Naive thymus-derived CD8-positive, alpha-beta T cell (primary cell): ENCODE measurements around the gene PCDHGA7. TPM values are rescaled to one million over a fixed set of nuclear protein-coding genes. Genes with fewer than 3 reads are reported as not detected.
"Not testable (repeated sequence)": the region's sequence is repeated elsewhere in the genome, so short reads cannot be mapped to it uniquely, and the experiment has no call there.

Experiments
- ATAC-seq, 2 donors: fragments of 150-1000 bp; cut with Tn5 transposase in 1 of 2; sonication (Bioruptor Pico), chemical (Tn5 transposase) in 1 of 2; 1 replicate in 1 of 2; 2 replicates in 1 of 2; pipeline ENCODE4 v1.10.0; 2021; ENCODE audit warnings: mild to moderate bottlenecking in 2 of 2, moderate library complexity in 2 of 2
- POLR2A ChIA-PET: fragments of 350-600 bp; sonication (Branson Sonifier 250); formaldehyde crosslinking; loops from one replicate; lab custom pipeline; 2021; ENCODE audit warnings: antibody characterized with exemption; lab: Charles Lee
- DNase-seq, 10 donors: peaks; one replicate each; pipeline versions ENCODE4 v3.0.0 to v3.0.0-alpha.2; 2020 to 2022
- H3K27ac Mint-ChIP-seq, 10 donors: one replicate each; pipeline ENCODE4 v1.8.0; 2020 to 2022; ENCODE audit warnings: mild to moderate bottlenecking in 10 of 10, mixed read lengths in 10 of 10, moderate library complexity in 4 of 10, inconsistent platforms in 1 of 10
- H3K27me3 Mint-ChIP-seq, 5 donors: one replicate each; pipeline ENCODE4 v1.8.0; 2021 to 2022; ENCODE audit warnings: mixed read lengths in 5 of 5
- H3K36me3 Mint-ChIP-seq, 3 donors: one replicate each; pipeline ENCODE4 v1.8.0; 2020 to 2022; ENCODE audit warnings: mixed read lengths in 3 of 3, mild to moderate bottlenecking in 2 of 3, inconsistent platforms in 1 of 3
- H3K4me1 Mint-ChIP-seq, 4 donors: one replicate each; pipeline ENCODE4 v1.8.0; 2021 to 2022; ENCODE audit warnings: mixed read lengths in 4 of 4
- H3K4me3 Mint-ChIP-seq, 10 donors: one replicate each; pipeline ENCODE4 v1.8.0; 2020 to 2022; ENCODE audit warnings: mild to moderate bottlenecking in 10 of 10, mixed read lengths in 10 of 10, moderate library complexity in 6 of 10, inconsistent platforms in 1 of 10
- H3K9me3 Mint-ChIP-seq, 9 donors: one replicate each; pipeline ENCODE4 v1.8.0; 2020 to 2022; ENCODE audit warnings: mixed read lengths in 9 of 9, mild to moderate bottlenecking in 3 of 9, inconsistent platforms in 1 of 9, moderate library complexity in 1 of 9
- polyA plus RNA-seq, 3 donors: library from polyadenylated mRNA; unstranded; fragments of 300-500 nt; fragmentation: Illumina TruSeq; gene quantifications; one replicate each; pipeline ENCODE4 v1.2.3, GENCODE V29; 2021
- total RNA-seq, 8 experiments: library from RNA in 2 of 8; stranded (reverse) in 2 of 8; gene quantifications; one replicate each; pipeline ENCODE4 v1.2.3 and lab custom pipeline; 2021 to 2026

PCDHGA7 gene
- total RNA-seq (under 1 TPM; 0.33 to 0.42 TPM), polyA plus RNA-seq (not detected), total RNA-seq (lab: John Stamatoyannopoulos, UW) (0 to 0.98 (median 0.14) reads per million in 6 experiments)

- DNase-seq (no peak), ATAC-seq (peak in 1 of 2 donors; percentile 55)
- peak within 1 kb of the TSS; percentile 48 to 78 (median 72) for H3K4me3 Mint-ChIP-seq
- H3K27ac Mint-ChIP-seq = no peak within 1 kb of the TSS
- peaks cover 35 to 77% (median 63%) of the 10 kb centered on the region in 5 donors for H3K27me3 Mint-ChIP-seq
- H3K4me1 Mint-ChIP-seq = peaks cover 0 to 2% (median 0%) of the 10 kb centered on the region in 4 donors
- H3K9me3 Mint-ChIP-seq = peaks cover 10 to 89% (median 48%) of the 10 kb centered on the region in 9 donors
- peaks cover 14 to 72% (median 37%) of the 10 kb centered on the region in 3 donors for H3K36me3 Mint-ChIP-seq
- POLR2A ChIA-PET = no interaction called here
These were observed at the start of gene PCDHGA7 for GRCh38 chr5:141382469-141383294. PCDHGA7 (plus strand) TSS chr5:141382742; CDS start chr5:141382900, 158 bp downstream.

- H3K36me3 Mint-ChIP-seq = peaks cover 26 to 79% (median 56%) of the 10 kb centered on the region in 3 donors
- DNase-seq (no peak), ATAC-seq (no peak)
- POLR2A ChIA-PET = no interaction called here
- peaks cover 33 to 96% (median 74%) of the 10 kb centered on the region in 9 donors for H3K9me3 Mint-ChIP-seq
- H3K27ac Mint-ChIP-seq = no peak within 1 kb of the TSS
- peaks cover 60 to 94% (median 82%) of the 10 kb centered on the region in 5 donors for H3K27me3 Mint-ChIP-seq
- H3K4me3 Mint-ChIP-seq = no peak within 1 kb of the TSS
- H3K4me1 Mint-ChIP-seq = peaks cover 0 to 1% (median 0%) of the 10 kb centered on the region in 4 donors
These were observed 43.8 kb upstream of the PCDHGA7 start, which contains the start of gene PCDHGA2 for GRCh38 chr5:141338538-141339306. PCDHGA2 (plus strand) TSS chr5:141338760.

DNA sequence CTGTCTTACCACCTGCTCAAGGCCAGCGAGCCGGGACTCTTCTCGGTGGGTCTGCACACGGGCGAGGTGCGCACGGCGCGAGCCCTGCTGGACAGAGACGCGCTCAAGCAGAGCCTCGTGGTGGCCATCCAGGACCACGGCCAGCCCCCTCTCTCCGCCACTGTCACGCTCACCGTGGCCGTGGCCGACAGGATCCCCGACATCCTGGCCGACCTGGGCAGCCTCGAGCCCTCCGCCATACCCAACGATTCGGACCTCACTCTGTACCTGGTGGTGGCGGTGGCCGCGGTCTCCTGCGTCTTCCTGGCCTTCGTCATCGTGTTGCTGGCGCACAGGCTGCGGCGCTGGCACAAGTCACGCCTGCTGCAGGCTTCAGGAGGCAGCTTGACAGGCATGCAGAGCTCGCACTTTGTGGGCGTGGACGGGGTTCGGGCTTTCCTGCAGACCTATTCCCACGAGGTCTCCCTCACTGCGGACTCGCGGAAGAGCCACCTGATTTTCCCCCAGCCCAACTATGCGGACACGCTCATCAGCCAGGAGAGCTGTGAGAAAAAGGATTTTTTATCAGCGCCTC is 41.7 kb upstream of the PCDHGA7 start:
- Mint-ChIP-seq H3K9me3 (peaks cover 29 to 93% (median 56%) of the 10 kb centered on the region in 9 donors), H3K36me3 (peaks cover 28 to 73% (median 55%) of the 10 kb centered on the region in 3 donors), H3K4me3 (peak overlapping the region in 1 of 10 donors; percentile 48), H3K27me3 (peaks cover 57 to 93% (median 76%) of the 10 kb centered on the region in 5 donors)
- POLR2A ChIA-PET, DNase-seq, H3K27ac Mint-ChIP-seq, ATAC-seq, H3K4me1 Mint-ChIP-seq: not testable (repeated sequence)

DNA sequence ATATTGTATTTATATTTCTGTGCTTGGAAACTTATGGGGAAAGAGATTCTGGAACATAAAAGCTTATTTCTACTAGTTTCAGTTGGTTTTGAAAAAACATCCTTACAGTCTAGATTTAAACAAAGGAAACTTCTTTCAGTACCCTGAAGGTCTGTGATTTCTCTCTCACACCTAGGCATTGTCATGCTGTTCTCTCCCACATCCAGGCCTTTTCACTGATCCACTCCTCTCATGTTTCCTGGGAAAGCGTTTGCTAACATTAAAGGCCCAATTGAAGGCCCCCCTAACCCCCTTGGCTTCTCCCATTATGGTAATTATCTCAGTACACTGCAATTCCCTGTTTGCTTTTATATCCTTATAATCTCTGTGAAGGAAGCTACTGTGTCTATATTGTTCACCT is 39.8 kb upstream of the PCDHGA7 start:
- POLR2A ChIA-PET = no interaction called here
- Mint-ChIP-seq H3K27me3 (peaks cover 55 to 93% (median 66%) of the 10 kb centered on the region in 5 donors), H3K36me3 (peaks cover 32 to 71% (median 52%) of the 10 kb centered on the region in 3 donors), H3K27ac (no peak overlapping the region), H3K9me3 (peaks cover 21 to 90% (median 50%) of the 10 kb centered on the region in 9 donors), H3K4me3 (peak overlapping the region in 1 of 10 donors; percentile 12), H3K4me1 (no peaks in the 10 kb centered on the region)
- DNase-seq = no peak
- ATAC-seq = no peak

DNA sequence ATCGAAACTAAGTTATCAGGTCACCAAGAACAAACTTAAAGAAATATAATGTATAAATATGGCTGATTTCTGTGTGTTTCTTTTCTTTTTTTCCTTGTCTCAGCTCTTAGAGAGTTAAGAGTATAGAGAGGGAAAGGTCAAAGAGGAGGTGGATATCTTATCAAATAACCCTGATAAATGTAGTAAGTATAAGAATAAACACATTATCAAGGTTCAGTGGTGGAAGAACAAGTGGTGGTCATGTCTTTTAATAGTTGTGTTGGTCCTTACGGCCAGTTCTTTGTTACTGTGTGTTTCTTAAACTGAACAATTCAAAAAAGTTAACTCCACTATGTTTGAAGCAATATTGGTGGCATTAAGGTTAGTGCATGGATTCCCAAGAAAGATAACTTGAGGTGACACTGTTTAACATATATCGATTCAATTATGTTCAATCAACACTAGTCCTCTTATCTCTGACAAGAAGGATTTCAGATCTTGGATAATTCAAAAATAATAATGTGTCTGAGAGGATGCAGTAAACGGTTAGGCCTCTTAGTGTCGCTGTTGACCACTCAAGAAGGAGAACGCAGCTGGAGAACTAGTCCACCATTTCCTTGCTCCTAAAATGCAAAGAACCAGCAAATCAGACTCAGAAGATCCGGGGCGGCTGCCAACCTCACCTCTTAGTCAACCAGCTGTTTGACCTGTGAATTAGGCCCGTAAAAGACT is 39.1 kb upstream of the PCDHGA7 start, which contains the start of gene PCDHGA3:
Gene PCDHGA3 (plus strand): TSS at position 588 of the 711 bp plus-strand sequence. CDS start 205 bp downstream, outside the sequence.
- ATAC-seq (no peak), DNase-seq (no peak)
- Mint-ChIP-seq H3K27ac (no peak within 1 kb of the TSS), H3K27me3 (peaks cover 52 to 93% (median 64%) of the 10 kb centered on the region in 5 donors), H3K9me3 (peaks cover 15 to 88% (median 48%) of the 10 kb centered on the region in 9 donors), H3K36me3 (peaks cover 27 to 66% (median 47%) of the 10 kb centered on the region in 3 donors), H3K4me3 (peak within 1 kb of the TSS in 8 of 10 donors; percentile 2 to 48 (median 35)), H3K4me1 (no peaks in the 10 kb centered on the region)
- POLR2A ChIA-PET = no interaction called here

DNA sequence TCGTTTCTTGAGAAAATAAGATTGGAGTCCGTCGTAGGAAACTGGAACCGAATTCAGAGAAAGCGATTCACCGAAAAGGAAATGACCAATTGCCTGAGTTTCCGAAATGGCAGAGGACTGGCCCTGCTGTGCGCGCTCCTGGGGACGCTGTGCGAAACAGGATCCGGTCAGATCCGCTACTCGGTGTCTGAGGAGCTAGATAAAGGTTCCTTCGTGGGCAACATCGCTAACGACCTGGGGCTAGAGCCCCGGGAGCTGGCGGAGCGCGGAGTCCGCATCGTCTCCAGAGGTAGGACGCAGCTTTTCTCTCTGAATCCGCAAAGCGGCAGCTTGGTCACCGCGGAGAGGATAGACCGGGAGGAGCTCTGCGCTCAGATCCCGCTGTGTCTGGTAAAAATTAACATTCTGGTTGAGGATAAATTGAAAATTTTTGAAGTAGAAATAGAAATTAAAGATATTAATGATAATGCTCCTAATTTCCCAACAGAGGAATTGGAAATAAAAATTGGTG is 38.5 kb upstream of the PCDHGA7 start:
- POLR2A ChIA-PET = no interaction called here
- DNase-seq (no peak), ATAC-seq (no peak)
- H3K4me1 Mint-ChIP-seq = no peaks in the 10 kb centered on the region
- peak overlapping the region in 8 of 10 donors; percentile 2 to 48 (median 35) for H3K4me3 Mint-ChIP-seq
- peaks cover 54 to 93% (median 65%) of the 10 kb centered on the region in 5 donors for H3K27me3 Mint-ChIP-seq
- no peak overlapping the region for H3K27ac Mint-ChIP-seq
- peaks cover 27 to 61% (median 47%) of the 10 kb centered on the region in 3 donors for H3K36me3 Mint-ChIP-seq
- H3K9me3 Mint-ChIP-seq = peaks cover 14 to 88% (median 48%) of the 10 kb centered on the region in 9 donors

DNA sequence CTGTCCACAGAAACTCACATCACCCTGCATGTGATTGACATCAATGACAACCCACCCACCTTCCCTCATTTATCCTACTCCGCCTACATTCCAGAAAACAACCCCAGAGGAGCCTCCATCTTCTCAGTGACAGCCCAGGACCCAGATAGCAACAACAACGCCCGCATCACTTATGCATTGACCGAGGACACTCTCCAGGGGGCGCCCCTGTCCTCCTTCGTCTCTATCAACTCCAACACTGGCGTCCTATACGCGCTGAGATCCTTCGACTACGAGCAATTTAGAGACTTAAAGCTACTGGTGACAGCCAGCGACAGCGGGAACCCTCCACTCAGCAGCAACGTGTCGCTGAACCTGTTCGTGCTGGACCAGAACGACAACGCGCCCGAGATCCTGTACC is 37.2 kb upstream of the PCDHGA7 start:
- peaks cover 30 to 67% (median 41%) of the 10 kb centered on the region in 3 donors for H3K36me3 Mint-ChIP-seq
- no peaks in the 10 kb centered on the region for H3K4me1 Mint-ChIP-seq
- DNase-seq (no peak), ATAC-seq (no peak)
- POLR2A ChIA-PET = no interaction called here
- peaks cover 54 to 96% (median 73%) of the 10 kb centered on the region in 5 donors for H3K27me3 Mint-ChIP-seq
- peaks cover 11 to 88% (median 43%) of the 10 kb centered on the region in 9 donors for H3K9me3 Mint-ChIP-seq
- H3K4me3 Mint-ChIP-seq = no peak overlapping the region
- H3K27ac Mint-ChIP-seq = no peak overlapping the region

GRCh38 chr5:141346017-141346416 is 36.5 kb upstream of the PCDHGA7 start:
- H3K27me3 Mint-ChIP-seq = peaks cover 59 to 96% (median 77%) of the 10 kb centered on the region in 5 donors
- DNase-seq, POLR2A ChIA-PET, H3K4me1 Mint-ChIP-seq, H3K4me3 Mint-ChIP-seq, H3K27ac Mint-ChIP-seq, ATAC-seq: not testable (repeated sequence)
- peaks cover 28 to 68% (median 43%) of the 10 kb centered on the region in 3 donors for H3K36me3 Mint-ChIP-seq
- H3K9me3 Mint-ChIP-seq = peaks cover 11 to 90% (median 44%) of the 10 kb centered on the region in 9 donors

GRCh38 chr5:141349917-141350619 is 32.5 kb upstream of the PCDHGA7 start, which contains the start of gene PCDHGB1:
PCDHGB1 (plus strand) TSS chr5:141350099; CDS start chr5:141350261, 162 bp downstream.
- Mint-ChIP-seq H3K9me3 (peaks cover 7 to 81% (median 38%) of the 10 kb centered on the region in 9 donors), H3K4me1 (peaks cover 0 to 2% (median 0%) of the 10 kb centered on the region in 4 donors)

DNA sequence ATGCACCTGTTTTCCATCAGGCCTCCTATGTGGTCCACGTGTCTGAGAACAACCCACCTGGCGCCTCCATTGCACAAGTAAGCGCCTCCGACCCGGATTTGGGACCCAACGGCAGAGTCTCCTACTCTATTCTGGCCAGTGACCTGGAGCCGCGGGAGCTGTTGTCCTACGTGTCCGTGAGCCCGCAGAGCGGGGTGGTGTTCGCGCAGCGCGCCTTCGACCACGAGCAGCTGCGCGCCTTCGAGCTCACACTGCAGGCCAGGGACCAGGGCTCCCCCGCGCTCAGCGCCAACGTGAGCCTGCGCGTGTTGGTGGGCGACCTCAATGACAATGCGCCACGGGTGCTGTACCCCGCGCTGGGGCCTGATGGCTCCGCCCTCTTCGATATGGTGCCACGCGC is 31.0 kb upstream of the PCDHGA7 start:
- Mint-ChIP-seq H3K4me1 (peaks cover 0 to 2% (median 0%) of the 10 kb centered on the region in 4 donors), H3K36me3 (peaks cover 18 to 54% (median 26%) of the 10 kb centered on the region in 3 donors), H3K9me3 (peaks cover 7 to 85% (median 40%) of the 10 kb centered on the region in 9 donors), H3K27ac (no peak overlapping the region), H3K27me3 (peaks cover 44 to 96% (median 74%) of the 10 kb centered on the region in 5 donors), H3K4me3 (no peak overlapping the region)
- no peak for ATAC-seq
- DNase-seq = no peak
- POLR2A ChIA-PET = no interaction called here

More at GRCh38 chr5:141349917-141350619, 32.5 kb upstream of the PCDHGA7 start, which contains the start of gene PCDHGB1:
- Mint-ChIP-seq H3K4me3 (peak within 1 kb of the TSS in 8 of 10 donors; percentile 12 to 76 (median 58)), H3K36me3 (peaks cover 24 to 50% (median 28%) of the 10 kb centered on the region in 3 donors), H3K27ac (no peak within 1 kb of the TSS), H3K27me3 (peaks cover 45 to 96% (median 70%) of the 10 kb centered on the region in 5 donors)
- ATAC-seq = peak in 1 of 2 donors; percentile 56
- POLR2A ChIA-PET = no interaction called here
- peak in 3 of 10 donors; percentile 10 to 30 (median 28) for DNase-seq
